ENCODE data around the gene CCDC28A. TPM values are rescaled to one million over a fixed set of nuclear protein-coding genes. Genes with fewer than 3 reads are reported as not detected.

The CCDC28A gene
- total RNA-seq, 5 donors from 2014 or later (not counting 1 experiment from before 2014, with no cell fraction given), result 20.4 to 24.2 (median 23.3) TPM

DNA sequence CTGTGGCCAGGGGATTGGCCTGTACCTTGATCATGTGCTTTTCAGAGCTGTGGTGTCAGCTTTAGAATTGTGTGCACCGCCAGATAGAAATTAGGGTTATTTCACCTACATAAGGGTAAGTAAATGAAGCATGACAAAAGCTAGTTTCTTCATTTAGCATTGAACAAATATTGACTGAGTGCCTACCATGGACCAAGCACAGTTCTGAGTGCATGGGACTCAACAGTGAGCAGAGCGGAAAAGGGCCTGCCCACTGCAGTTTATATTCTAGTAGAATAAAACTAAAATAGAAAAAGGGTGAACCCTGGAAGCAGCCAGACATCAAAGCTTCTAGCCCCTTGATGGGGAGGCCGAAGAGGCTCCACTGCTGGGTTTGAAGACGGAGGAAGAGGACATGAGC, 48.0 kb downstream of the CCDC28A start:
- ChIA-PET CTCF (no interaction called here), POLR2A (no interaction called here)
- Histone ChIP-seq H3K4me1 (ENCODE audit: control insufficient read depth in 1 of 2, extremely low read depth in 1 of 2, insufficient read depth in 2 of 2, low read length in 2 of 2) (peaks cover 0 to 6% of the 10 kb centered on the region in 2 experiments), H3K27me3 (replicated peaks in 1 of 2; ENCODE audit: control insufficient read depth in 2 of 2, extremely low read depth in 1 of 2, insufficient read depth in 2 of 2, low read length in 1 of 2) (no peaks in the 10 kb centered on the region), H3K27ac (ENCODE audit: low read length) (no peak overlapping the region), H3K9me3 (no peaks in the 10 kb centered on the region), H3K4me3 (ENCODE audit: control insufficient read depth in 1 of 2, extremely low read depth in 1 of 2, low read length in 1 of 2) (no peak overlapping the region), H3K36me3 (ENCODE audit: control insufficient read depth in 2 of 2, extremely low read depth in 1 of 2, insufficient read depth in 1 of 2, low read length in 1 of 2) (no peaks in the 10 kb centered on the region)
- Mint-ChIP-seq H3K9me3 (no peaks in the 10 kb centered on the region), H3K27me3 (no peaks in the 10 kb centered on the region), H3K36me3 (no peaks in the 10 kb centered on the region), H3K4me3 (no peak overlapping the region), H3K27ac (no peak overlapping the region), H3K4me1 (peaks cover 0 to 14% (median 7%) of the 10 kb centered on the region in 3 donors)
- DNase-seq (no peak), ATAC-seq (replicated peaks in 1 of 4) (no peak)
- WGBS (ENCODE audit: insufficient coverage), result 79% methylated on average over 3 of the region's 4 CpGs

DNA sequence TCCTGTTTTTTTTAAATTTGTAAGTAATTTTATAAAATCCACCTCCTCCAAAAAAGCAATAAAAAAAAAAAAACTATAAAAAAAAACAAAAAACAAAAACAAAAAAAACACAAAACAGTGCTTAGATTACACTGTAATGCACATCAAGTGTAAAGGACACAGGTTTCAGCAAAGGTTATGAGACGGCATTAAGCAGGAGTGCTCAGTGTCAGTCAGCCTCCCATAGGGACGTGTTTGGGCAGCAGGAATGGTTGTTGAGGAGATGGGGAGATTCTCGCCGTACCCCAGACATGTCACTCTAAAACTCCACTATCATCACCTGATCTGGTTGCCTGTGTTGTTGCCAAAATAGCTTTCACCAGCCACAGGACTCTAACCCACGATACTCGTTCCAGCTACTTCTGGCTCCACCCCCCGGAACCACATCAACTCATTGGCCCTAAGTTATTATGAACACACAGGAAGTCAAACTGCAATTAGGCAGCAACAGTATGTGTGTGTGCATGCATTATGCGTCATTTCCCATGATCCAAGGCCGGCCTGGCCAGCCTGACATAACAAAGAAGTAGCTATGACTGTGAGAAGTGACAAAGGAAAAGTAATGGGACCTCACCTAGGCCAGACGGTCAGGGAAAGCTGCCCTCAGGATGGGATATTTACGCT, 51.0 kb downstream of the CCDC28A start:
- CTCF ChIA-PET, result no interaction called here
- Mint-ChIP-seq H3K9me3 (no peaks in the 10 kb centered on the region), H3K4me1 (peaks cover 0 to 7% (median 5%) of the 10 kb centered on the region in 3 donors), H3K4me3 (no peak overlapping the region), H3K27ac (no peak overlapping the region), H3K36me3 (no peaks in the 10 kb centered on the region), H3K27me3 (no peaks in the 10 kb centered on the region)
- H3K36me3 ChIP-seq (ENCODE audit: control insufficient read depth in 2 of 2, extremely low read depth in 1 of 2, insufficient read depth in 1 of 2, low read length in 1 of 2), result no peaks in the 10 kb centered on the region
- H3K9me3 ChIP-seq, result no peaks in the 10 kb centered on the region
- H3K27me3 ChIP-seq (replicated peaks in 1 of 2; ENCODE audit: control insufficient read depth in 2 of 2, extremely low read depth in 1 of 2, insufficient read depth in 2 of 2, low read length in 1 of 2), result no peaks in the 10 kb centered on the region
- ATAC-seq (replicated peaks in 1 of 4) (peak in 3 of 4 experiments; percentile 50 to 81 (median 58)), DNase-seq (peak in 29 of 35 experiments; percentile 1 to 45 (median 10))
- WGBS (ENCODE audit: insufficient coverage), result 70% methylated on average over 4 of the region's 11 CpGs
- no peak overlapping the region for H3K27ac ChIP-seq (ENCODE audit: low read length)
- no peak overlapping the region for H3K4me3 ChIP-seq (ENCODE audit: control insufficient read depth in 1 of 2, extremely low read depth in 1 of 2, low read length in 1 of 2)
- POLR2A ChIA-PET, result no interaction called here
- peaks cover 0 to 6% of the 10 kb centered on the region in 2 experiments for H3K4me1 ChIP-seq (ENCODE audit: control insufficient read depth in 1 of 2, extremely low read depth in 1 of 2, insufficient read depth in 2 of 2, low read length in 2 of 2)

DNA sequence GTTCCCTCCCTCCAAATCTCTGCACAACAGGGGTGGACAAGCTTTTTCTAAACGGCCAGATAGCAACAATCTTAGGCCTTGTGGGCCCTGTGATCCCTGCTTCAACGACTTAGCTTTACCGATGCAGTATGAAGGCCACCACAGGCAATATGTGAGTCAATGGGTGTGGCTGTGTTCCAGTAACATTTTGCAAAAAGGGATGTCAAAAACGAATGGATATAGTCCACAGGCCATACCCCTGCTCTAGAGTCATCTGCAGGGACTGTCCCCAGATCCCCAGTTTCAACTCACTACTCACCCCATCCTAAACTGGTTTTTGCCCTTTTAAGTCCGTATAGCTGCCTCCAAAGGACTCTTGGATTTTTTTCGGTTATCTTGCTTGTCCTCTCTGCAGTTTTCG, 56.7 kb downstream of the CCDC28A start:
- no peak overlapping the region for H3K4me3 ChIP-seq (ENCODE audit: control insufficient read depth in 1 of 2, extremely low read depth in 1 of 2, low read length in 1 of 2)
- no peaks in the 10 kb centered on the region for H3K27me3 ChIP-seq (replicated peaks in 1 of 2; ENCODE audit: control insufficient read depth in 2 of 2, extremely low read depth in 1 of 2, insufficient read depth in 2 of 2, low read length in 1 of 2)
- H3K9me3 ChIP-seq, result no peaks in the 10 kb centered on the region
- H3K4me1 Mint-ChIP-seq, result no peaks in the 10 kb centered on the region
- no peak for DNase-seq
- H3K27ac ChIP-seq (ENCODE audit: low read length), result no peak overlapping the region
- no peaks in the 10 kb centered on the region for H3K9me3 Mint-ChIP-seq
- H3K4me1 ChIP-seq (ENCODE audit: control insufficient read depth in 1 of 2, extremely low read depth in 1 of 2, insufficient read depth in 2 of 2, low read length in 2 of 2), result no peaks in the 10 kb centered on the region
- ChIA-PET CTCF (no interaction called here), POLR2A (no interaction called here)
- no peaks in the 10 kb centered on the region for H3K36me3 Mint-ChIP-seq
- no peaks in the 10 kb centered on the region for H3K36me3 ChIP-seq (ENCODE audit: control insufficient read depth in 2 of 2, extremely low read depth in 1 of 2, insufficient read depth in 1 of 2, low read length in 1 of 2)
- 71% methylated on average over 6 of the region's 7 CpGs for WGBS (ENCODE audit: insufficient coverage)
- no peak for ATAC-seq (replicated peaks in 1 of 4)
- no peak overlapping the region for H3K27ac Mint-ChIP-seq
- H3K4me3 Mint-ChIP-seq, result no peak overlapping the region
- no peaks in the 10 kb centered on the region for H3K27me3 Mint-ChIP-seq

DNA sequence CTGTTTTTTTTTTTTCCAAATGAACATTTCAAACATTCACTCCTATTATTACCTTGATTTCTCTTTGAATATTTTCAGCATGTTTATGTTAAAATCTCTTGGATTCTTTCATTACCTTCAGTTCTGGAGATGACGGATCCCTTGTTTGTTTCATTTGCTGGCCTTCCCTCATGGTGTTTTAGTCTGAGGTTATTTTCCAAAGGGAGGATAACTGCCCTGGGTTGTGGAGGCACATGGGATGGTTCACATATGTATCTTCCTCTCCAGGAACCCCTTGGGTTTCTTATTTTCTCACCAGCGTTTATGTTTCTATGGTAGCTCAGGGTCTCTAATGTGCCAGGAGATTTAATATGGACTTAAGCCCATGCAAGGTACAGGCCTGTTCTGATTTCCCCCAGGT, 58.6 kb downstream of the CCDC28A start:
- WGBS (ENCODE audit: insufficient coverage), result no CpG with 5 or more reads among the region's 2 CpGs
- H3K4me1 ChIP-seq (ENCODE audit: control insufficient read depth in 1 of 2, extremely low read depth in 1 of 2, insufficient read depth in 2 of 2, low read length in 2 of 2), result no peaks in the 10 kb centered on the region
- ATAC-seq (replicated peaks in 1 of 4) (no peak), DNase-seq (no peak)
- H3K4me3 ChIP-seq (ENCODE audit: control insufficient read depth in 1 of 2, extremely low read depth in 1 of 2, low read length in 1 of 2), result no peak overlapping the region
- Mint-ChIP-seq H3K36me3 (no peaks in the 10 kb centered on the region), H3K4me3 (no peak overlapping the region), H3K27me3 (no peaks in the 10 kb centered on the region), H3K27ac (no peak overlapping the region), H3K9me3 (no peaks in the 10 kb centered on the region), H3K4me1 (no peaks in the 10 kb centered on the region)
- H3K27ac ChIP-seq (ENCODE audit: low read length), result no peak overlapping the region
- ChIA-PET POLR2A (no interaction called here), CTCF (no interaction called here)
- no peaks in the 10 kb centered on the region for H3K27me3 ChIP-seq (replicated peaks in 1 of 2; ENCODE audit: control insufficient read depth in 2 of 2, extremely low read depth in 1 of 2, insufficient read depth in 2 of 2, low read length in 1 of 2)
- H3K9me3 ChIP-seq, result no peaks in the 10 kb centered on the region
- no peaks in the 10 kb centered on the region for H3K36me3 ChIP-seq (ENCODE audit: control insufficient read depth in 2 of 2, extremely low read depth in 1 of 2, insufficient read depth in 1 of 2, low read length in 1 of 2)

DNA sequence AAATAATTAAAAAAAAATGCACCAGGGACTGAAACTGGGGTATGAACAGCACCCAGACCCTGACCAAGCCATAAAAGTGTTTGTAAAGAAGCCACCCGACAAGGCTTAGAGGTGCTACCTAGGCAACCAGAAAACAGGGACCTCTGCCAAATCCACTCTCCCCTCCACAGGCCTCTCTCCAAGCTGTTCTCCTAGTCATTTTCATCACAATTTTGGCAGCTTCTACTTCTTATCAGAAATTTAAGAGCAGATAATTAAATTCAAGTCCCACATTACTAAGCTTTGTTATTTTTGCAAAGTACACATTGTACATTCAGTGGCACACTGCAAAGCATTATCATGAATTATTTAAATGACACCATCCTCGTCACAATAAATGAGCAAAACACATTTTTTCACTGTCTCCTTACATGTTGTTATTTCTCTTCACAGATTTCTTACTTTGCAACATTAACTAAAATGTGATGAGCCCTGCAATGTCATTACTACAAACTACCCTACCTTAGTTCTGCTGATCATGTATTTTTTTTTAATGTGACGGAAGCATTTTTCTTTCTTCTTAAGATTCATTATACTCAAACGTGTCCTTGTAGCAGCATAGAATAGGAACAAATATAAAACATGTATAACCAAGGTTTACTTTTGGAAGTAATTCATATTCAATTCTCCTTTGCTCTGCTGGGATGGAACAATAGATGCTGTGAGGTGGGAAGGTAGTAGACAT, 60.4 kb downstream of the CCDC28A start:
- Mint-ChIP-seq H3K27ac (no peak overlapping the region), H3K9me3 (no peaks in the 10 kb centered on the region), H3K4me1 (no peaks in the 10 kb centered on the region), H3K27me3 (no peaks in the 10 kb centered on the region), H3K36me3 (no peaks in the 10 kb centered on the region), H3K4me3 (no peak overlapping the region)
- no peak for DNase-seq
- Histone ChIP-seq H3K4me1 (ENCODE audit: control insufficient read depth in 1 of 2, extremely low read depth in 1 of 2, insufficient read depth in 2 of 2, low read length in 2 of 2) (no peaks in the 10 kb centered on the region), H3K4me3 (ENCODE audit: control insufficient read depth in 1 of 2, extremely low read depth in 1 of 2, low read length in 1 of 2) (no peak overlapping the region), H3K9me3 (no peaks in the 10 kb centered on the region), H3K36me3 (ENCODE audit: control insufficient read depth in 2 of 2, extremely low read depth in 1 of 2, insufficient read depth in 1 of 2, low read length in 1 of 2) (no peaks in the 10 kb centered on the region), H3K27me3 (replicated peaks in 1 of 2; ENCODE audit: control insufficient read depth in 2 of 2, extremely low read depth in 1 of 2, insufficient read depth in 2 of 2, low read length in 1 of 2) (no peaks in the 10 kb centered on the region), H3K27ac (ENCODE audit: low read length) (no peak overlapping the region)
- 90% methylated on average over 2 of the region's 4 CpGs for WGBS (ENCODE audit: insufficient coverage)
- ATAC-seq (replicated peaks in 1 of 4), result no peak
- ChIA-PET CTCF (no interaction called here), POLR2A (no interaction called here)

DNA sequence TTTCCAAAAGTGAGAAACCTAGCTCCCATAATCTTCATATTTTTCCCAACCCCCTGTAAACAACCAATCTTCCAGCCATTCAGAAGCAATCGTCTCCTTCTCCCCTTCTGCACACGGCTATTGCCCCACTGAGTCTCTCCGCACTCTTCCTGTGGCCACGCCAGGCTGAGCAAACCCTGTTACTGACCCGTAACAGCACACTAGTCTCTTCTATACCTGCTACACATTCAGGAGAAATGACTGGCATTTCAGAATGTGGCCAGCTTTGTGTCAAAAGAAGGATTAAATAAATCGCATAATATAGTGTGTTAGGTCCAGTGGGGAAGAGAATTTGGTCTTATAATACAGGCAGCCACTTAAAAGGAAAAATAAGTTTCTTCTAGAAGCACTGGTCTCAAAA, 63.7 kb downstream of the CCDC28A start:
- no peaks in the 10 kb centered on the region for H3K27me3 Mint-ChIP-seq
- no peak overlapping the region for H3K4me3 Mint-ChIP-seq
- ChIA-PET POLR2A (no interaction called here), CTCF (no interaction called here)
- H3K9me3 ChIP-seq, result no peaks in the 10 kb centered on the region
- ATAC-seq (replicated peaks in 1 of 4) (no peak), DNase-seq (no peak)
- no peak overlapping the region for H3K4me3 ChIP-seq (ENCODE audit: control insufficient read depth in 1 of 2, extremely low read depth in 1 of 2, low read length in 1 of 2)
- no peaks in the 10 kb centered on the region for H3K36me3 ChIP-seq (ENCODE audit: control insufficient read depth in 2 of 2, extremely low read depth in 1 of 2, insufficient read depth in 1 of 2, low read length in 1 of 2)
- WGBS (ENCODE audit: insufficient coverage), result 90% methylated on average over 3 of the region's 6 CpGs
- peaks cover 0 to 4% (median 0%) of the 10 kb centered on the region in 3 donors for H3K9me3 Mint-ChIP-seq
- H3K27me3 ChIP-seq (replicated peaks in 1 of 2; ENCODE audit: control insufficient read depth in 2 of 2, extremely low read depth in 1 of 2, insufficient read depth in 2 of 2, low read length in 1 of 2), result no peaks in the 10 kb centered on the region
- no peak overlapping the region for H3K27ac Mint-ChIP-seq
- no peak overlapping the region for H3K27ac ChIP-seq (ENCODE audit: low read length)
- no peaks in the 10 kb centered on the region for H3K36me3 Mint-ChIP-seq
- no peaks in the 10 kb centered on the region for H3K4me1 ChIP-seq (ENCODE audit: control insufficient read depth in 1 of 2, extremely low read depth in 1 of 2, insufficient read depth in 2 of 2, low read length in 2 of 2)
- no peaks in the 10 kb centered on the region for H3K4me1 Mint-ChIP-seq

Data from T-cell (primary cell).